Measurements from ENCODE around the gene HACD3.

DNA sequence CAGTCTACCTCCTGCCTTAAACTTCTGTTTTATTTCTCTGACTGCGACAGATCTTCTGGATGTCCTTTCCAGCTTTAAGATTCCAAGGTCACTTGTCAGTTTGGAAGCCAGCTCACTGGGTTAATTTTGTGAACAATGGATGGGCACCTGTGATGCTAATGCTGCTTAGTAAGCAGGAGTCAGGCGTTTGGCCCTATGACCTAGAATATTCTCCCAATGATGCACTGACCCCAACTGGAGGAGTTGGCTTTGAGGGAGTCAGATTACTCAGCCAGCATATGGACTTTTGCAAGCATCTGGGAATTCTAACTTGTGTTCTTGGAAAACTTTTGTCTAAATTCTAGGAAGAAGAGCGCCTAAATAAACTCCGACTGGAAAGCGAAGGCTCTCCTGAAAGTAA is 28.1 kb downstream of the HACD3 start:
- TF ChIP-seq, protein P1, sequence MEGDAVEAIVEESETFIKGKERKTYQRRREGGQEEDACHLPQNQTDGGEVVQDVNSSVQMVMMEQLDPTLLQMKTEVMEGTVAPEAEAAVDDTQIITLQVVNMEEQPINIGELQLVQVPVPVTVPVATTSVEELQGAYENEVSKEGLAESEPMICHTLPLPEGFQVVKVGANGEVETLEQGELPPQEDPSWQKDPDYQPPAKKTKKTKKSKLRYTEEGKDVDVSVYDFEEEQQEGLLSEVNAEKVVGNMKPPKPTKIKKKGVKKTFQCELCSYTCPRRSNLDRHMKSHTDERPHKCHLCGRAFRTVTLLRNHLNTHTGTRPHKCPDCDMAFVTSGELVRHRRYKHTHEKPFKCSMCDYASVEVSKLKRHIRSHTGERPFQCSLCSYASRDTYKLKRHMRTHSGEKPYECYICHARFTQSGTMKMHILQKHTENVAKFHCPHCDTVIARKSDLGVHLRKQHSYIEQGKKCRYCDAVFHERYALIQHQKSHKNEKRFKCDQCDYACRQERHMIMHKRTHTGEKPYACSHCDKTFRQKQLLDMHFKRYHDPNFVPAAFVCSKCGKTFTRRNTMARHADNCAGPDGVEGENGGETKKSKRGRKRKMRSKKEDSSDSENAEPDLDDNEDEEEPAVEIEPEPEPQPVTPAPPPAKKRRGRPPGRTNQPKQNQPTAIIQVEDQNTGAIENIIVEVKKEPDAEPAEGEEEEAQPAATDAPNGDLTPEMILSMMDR (conservative IDR thresholded peaks at IDR 0.05), result no peak
- TF ChIP-seq EZH2 (IDR thresholded peaks at IDR 0.05; ENCODE audit: low read depth), result no peak

Data from PC-9 (cell line).